ENCODE results near the gene BSND.
"Not testable (repeated sequence)": the region's sequence is repeated elsewhere in the genome, so short reads cannot be mapped to it uniquely, and the experiment has no call there.

The BSND gene

GRCh38 chr1:54956726-54957125, 42.0 kb upstream of the BSND start:
- H3K9me3 ChIP-seq (ENCODE audit: insufficient read depth, low read length) = no peaks in the 10 kb centered on the region
- H3K4me3 ChIP-seq (ENCODE audit: low read length) = no peak overlapping the region
- no peak overlapping the region for H3K27ac ChIP-seq (ENCODE audit: low read length)
- no peak overlapping the region for H3K4me2 ChIP-seq (ENCODE audit: low read length)
- no peaks in the 10 kb centered on the region for H3K79me2 ChIP-seq (ENCODE audit: low read length)
- no peak for TF ChIP-seq EZH2phosphoT487 (IDR thresholded peaks at IDR 0.05; ENCODE audit: low read depth)
- no peak for TF ChIP-seq CTCF (IDR thresholded peaks at IDR 0.05; ENCODE audit: low read depth, low read length)
- no peaks in the 10 kb centered on the region for H3K36me3 ChIP-seq (replicated peaks; ENCODE audit: low read depth, low read length)
- no peaks in the 10 kb centered on the region for H3K27me3 ChIP-seq (ENCODE audit: low read depth, low read length)
- no peaks in the 10 kb centered on the region for H3K4me1 ChIP-seq (ENCODE audit: low read length)
- no peak overlapping the region for H3K9ac ChIP-seq (ENCODE audit: low read length)
- H4K20me1 ChIP-seq (ENCODE audit: insufficient read depth, low read length) = no peaks in the 10 kb centered on the region
- H2AFZ ChIP-seq (ENCODE audit: low read depth, low read length) = no peak overlapping the region

- H3K27me3 ChIP-seq (ENCODE audit: low read depth, low read length) = no peaks in the 10 kb centered on the region
- H3K27ac ChIP-seq (ENCODE audit: low read length) = no peak overlapping the region
- no peak overlapping the region for H3K9ac ChIP-seq (ENCODE audit: low read length)
- H4K20me1 ChIP-seq (ENCODE audit: insufficient read depth, low read length) = no peaks in the 10 kb centered on the region
- no peaks in the 10 kb centered on the region for H3K9me3 ChIP-seq (ENCODE audit: insufficient read depth, low read length)
- no peak overlapping the region for H3K4me2 ChIP-seq (ENCODE audit: low read length)
- H3K4me3 ChIP-seq (ENCODE audit: low read length) = no peak overlapping the region
- no peaks in the 10 kb centered on the region for H3K79me2 ChIP-seq (ENCODE audit: low read length)
- no peak overlapping the region for H2AFZ ChIP-seq (ENCODE audit: low read depth, low read length)
- no peaks in the 10 kb centered on the region for H3K36me3 ChIP-seq (replicated peaks; ENCODE audit: low read depth, low read length)
- H3K4me1 ChIP-seq (ENCODE audit: low read length) = no peaks in the 10 kb centered on the region
- TF ChIP-seq CTCF (IDR thresholded peaks at IDR 0.05; ENCODE audit: low read depth, low read length) (no peak), EZH2phosphoT487 (IDR thresholded peaks at IDR 0.05; ENCODE audit: low read depth) (no peak)
These were observed 39.5 kb upstream of the BSND start for GRCh38 chr1:54959241-54959640.

GRCh38 chr1:54962612-54963395, 35.9 kb upstream of the BSND start:
- no peaks in the 10 kb centered on the region for H3K36me3 ChIP-seq (replicated peaks; ENCODE audit: low read depth, low read length)
- TF ChIP-seq CTCF (IDR thresholded peaks at IDR 0.05; ENCODE audit: low read depth, low read length) (no peak), EZH2phosphoT487 (IDR thresholded peaks at IDR 0.05; ENCODE audit: low read depth) (no peak)
- H3K4me2 ChIP-seq (ENCODE audit: low read length) = no peak overlapping the region

GRCh38 chr1:54963829-54964228, 34.9 kb upstream of the BSND start:
- H3K79me2 ChIP-seq (ENCODE audit: low read length); H2AFZ ChIP-seq (ENCODE audit: low read depth, low read length); H3K27me3 ChIP-seq (ENCODE audit: low read depth, low read length); H3K4me2 ChIP-seq (ENCODE audit: low read length); H3K27ac ChIP-seq (ENCODE audit: low read length); H3K9me3 ChIP-seq (ENCODE audit: insufficient read depth, low read length); H3K4me3 ChIP-seq (ENCODE audit: low read length); H3K9ac ChIP-seq (ENCODE audit: low read length); H4K20me1 ChIP-seq (ENCODE audit: insufficient read depth, low read length); H3K36me3 ChIP-seq (replicated peaks; ENCODE audit: low read depth, low read length): not testable (repeated sequence)
- peaks cover 13% of the 10 kb centered on the region for H3K4me1 ChIP-seq (ENCODE audit: low read length)

More at GRCh38 chr1:54962612-54963395, 35.9 kb upstream of the BSND start:
- no peaks in the 10 kb centered on the region for H3K9me3 ChIP-seq (ENCODE audit: insufficient read depth, low read length)
- H3K9ac ChIP-seq (ENCODE audit: low read length) = no peak overlapping the region
- peaks cover 13% of the 10 kb centered on the region for H3K4me1 ChIP-seq (ENCODE audit: low read length)
- H3K79me2 ChIP-seq (ENCODE audit: low read length) = no peaks in the 10 kb centered on the region
- no peak overlapping the region for H3K27ac ChIP-seq (ENCODE audit: low read length)
- no peaks in the 10 kb centered on the region for H3K27me3 ChIP-seq (ENCODE audit: low read depth, low read length)
- H2AFZ ChIP-seq (ENCODE audit: low read depth, low read length) = no peak overlapping the region
- H3K4me3 ChIP-seq (ENCODE audit: low read length) = no peak overlapping the region
- no peaks in the 10 kb centered on the region for H4K20me1 ChIP-seq (ENCODE audit: insufficient read depth, low read length)
